ENCODE data around the gene PDE11A. TPM values are rescaled to one million over a fixed set of nuclear protein-coding genes. Genes with fewer than 3 reads are reported as not detected.

Gene PDE11A
- total and polyA plus RNA-seq, 2 experiments from 2014 or later = 0.34 to 0.86 TPM

DNA sequence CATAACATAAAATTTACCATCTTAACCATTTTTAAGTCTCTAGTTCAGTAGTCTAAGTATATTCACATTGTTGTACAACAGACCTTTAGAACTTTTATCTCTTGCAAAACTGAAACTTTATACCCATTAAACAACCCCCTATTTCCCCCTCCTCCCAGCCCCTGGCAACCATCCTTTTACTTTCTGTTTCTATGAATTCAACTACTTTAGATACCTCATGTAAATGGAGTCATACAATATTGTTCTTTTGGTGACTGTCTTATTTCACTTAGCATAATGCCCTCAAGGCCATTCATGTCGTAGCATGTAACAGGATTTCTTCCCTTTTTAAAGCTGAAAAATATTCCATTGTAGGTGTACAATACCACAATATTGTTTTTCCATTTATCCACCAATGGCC lies 129.8 kb downstream of the PDE11A start:
- Histone ChIP-seq H3K9me3 (ENCODE audit: low read depth) (no peaks in the 10 kb centered on the region), H2AFZ (no peak overlapping the region), H4K20me1 (ENCODE audit: insufficient read depth) (no peaks in the 10 kb centered on the region), H3K27me3 (replicated peaks; ENCODE audit: insufficient read depth) (0 out of 2 replicates have a peak, but pooled peaks cover 3% of the 10 kb centered on the region), H3K27ac (no peak overlapping the region), H3K4me3 (no peak overlapping the region), H3K4me1 (ENCODE audit: insufficient read depth) (no peaks in the 10 kb centered on the region), H3K9ac (no peak overlapping the region), H3K4me2 (ENCODE audit: unreplicated experiment) (no peak overlapping the region), H3K79me2 (ENCODE audit: insufficient read depth) (no peaks in the 10 kb centered on the region), H3F3A (ENCODE audit: insufficient read depth) (no peaks in the 10 kb centered on the region), H3K9me2 (ENCODE audit: insufficient read depth) (no peaks in the 10 kb centered on the region), H3K36me3 (ENCODE audit: low read depth) (no peaks in the 10 kb centered on the region)
- TF ChIP-seq EZH2phosphoT487 (IDR thresholded peaks at IDR 0.05; ENCODE audit: insufficient read depth, low read depth) = no peak
- TF ChIP-seq EZH2 (IDR thresholded peaks at IDR 0.05; ENCODE audit: insufficient read depth, poor library complexity, severe bottlenecking) = no peak
- WGBS, 2 experiments (ENCODE audit: low coverage in 1 of 2, low lambda C conversion rate in 2 of 2, missing lambda C conversion rate in 2 of 2) = 5 to 17% methylated on average over 1 of the region's 1 CpG
- no peak for DNase-seq
- in situ Hi-C loops (cut with MboI) = no loop called here

DNA sequence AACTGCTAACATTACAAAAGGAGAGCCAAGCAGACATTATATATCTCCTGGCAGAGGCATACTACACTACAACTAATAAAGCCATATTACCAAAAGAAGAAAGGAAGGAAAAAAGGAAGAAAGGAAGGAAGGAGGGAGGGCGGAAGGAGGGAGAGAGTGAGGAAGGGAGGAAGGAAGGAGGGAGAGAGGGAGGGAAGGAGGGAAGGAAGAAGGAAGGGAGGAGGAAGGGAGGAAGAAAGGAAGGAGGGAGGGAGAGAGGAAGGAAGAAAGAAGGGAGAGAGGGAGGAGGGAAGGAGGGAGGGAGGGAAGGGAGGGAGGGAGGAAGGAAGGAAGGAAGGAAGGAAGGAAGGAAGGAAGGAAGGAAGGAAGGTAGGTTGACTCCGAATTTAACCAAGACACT lies 133.4 kb downstream of the PDE11A start:
- no peak overlapping the region for H3K4me3 ChIP-seq
- H4K20me1 ChIP-seq (ENCODE audit: insufficient read depth) = no peaks in the 10 kb centered on the region
- H3K36me3 ChIP-seq (ENCODE audit: low read depth) = no peaks in the 10 kb centered on the region
- H3K9me3 ChIP-seq (ENCODE audit: low read depth) = no peaks in the 10 kb centered on the region
- in situ Hi-C loops (cut with MboI) = no loop called here
- WGBS, 2 experiments (ENCODE audit: low coverage in 1 of 2, low lambda C conversion rate in 2 of 2, missing lambda C conversion rate in 2 of 2) = 15 to 38% methylated on average over 2 of the region's 2 CpGs
- H3K27me3 ChIP-seq (replicated peaks; ENCODE audit: insufficient read depth) = 0 out of 2 replicates have a peak, but pooled peaks cover 3% of the 10 kb centered on the region
- H3F3A ChIP-seq (ENCODE audit: insufficient read depth) = no peaks in the 10 kb centered on the region
- H2AFZ ChIP-seq = no peak overlapping the region
- no peaks in the 10 kb centered on the region for H3K4me1 ChIP-seq (ENCODE audit: insufficient read depth)
- H3K27ac ChIP-seq = no peak overlapping the region
- H3K9me2 ChIP-seq (ENCODE audit: insufficient read depth) = no peaks in the 10 kb centered on the region
- no peak overlapping the region for H3K4me2 ChIP-seq (ENCODE audit: unreplicated experiment)
- no peaks in the 10 kb centered on the region for H3K79me2 ChIP-seq (ENCODE audit: insufficient read depth)
- TF ChIP-seq EZH2phosphoT487 (IDR thresholded peaks at IDR 0.05; ENCODE audit: insufficient read depth, low read depth) = no peak
- no peak for TF ChIP-seq EZH2 (IDR thresholded peaks at IDR 0.05; ENCODE audit: insufficient read depth, poor library complexity, severe bottlenecking)
- no peak overlapping the region for H3K9ac ChIP-seq
- DNase-seq = no peak

DNA sequence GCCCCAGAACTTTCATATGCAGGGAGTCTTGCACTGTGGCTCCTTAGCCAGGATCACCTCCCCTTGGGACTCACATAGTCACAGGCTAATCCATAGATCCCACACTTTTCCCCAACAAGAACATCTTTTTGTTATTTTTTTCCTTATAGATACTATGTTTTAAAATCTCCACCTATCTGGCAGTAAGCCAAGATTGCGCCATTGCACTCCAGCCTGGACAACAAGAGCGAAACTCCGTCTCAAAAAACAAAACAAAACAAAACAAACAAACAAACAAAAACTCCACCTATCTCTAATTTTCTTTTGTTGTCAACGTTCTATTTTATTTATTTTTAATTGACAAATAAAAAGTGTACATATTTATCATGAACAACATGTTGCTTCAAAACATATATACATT lies 141.7 kb downstream of the PDE11A start:
- WGBS, 2 experiments (ENCODE audit: low coverage in 1 of 2, low lambda C conversion rate in 2 of 2, missing lambda C conversion rate in 2 of 2) = 38 to 39% methylated on average over 4 of the region's 4 CpGs
- in situ Hi-C loops (cut with MboI) = no loop called here

DNA sequence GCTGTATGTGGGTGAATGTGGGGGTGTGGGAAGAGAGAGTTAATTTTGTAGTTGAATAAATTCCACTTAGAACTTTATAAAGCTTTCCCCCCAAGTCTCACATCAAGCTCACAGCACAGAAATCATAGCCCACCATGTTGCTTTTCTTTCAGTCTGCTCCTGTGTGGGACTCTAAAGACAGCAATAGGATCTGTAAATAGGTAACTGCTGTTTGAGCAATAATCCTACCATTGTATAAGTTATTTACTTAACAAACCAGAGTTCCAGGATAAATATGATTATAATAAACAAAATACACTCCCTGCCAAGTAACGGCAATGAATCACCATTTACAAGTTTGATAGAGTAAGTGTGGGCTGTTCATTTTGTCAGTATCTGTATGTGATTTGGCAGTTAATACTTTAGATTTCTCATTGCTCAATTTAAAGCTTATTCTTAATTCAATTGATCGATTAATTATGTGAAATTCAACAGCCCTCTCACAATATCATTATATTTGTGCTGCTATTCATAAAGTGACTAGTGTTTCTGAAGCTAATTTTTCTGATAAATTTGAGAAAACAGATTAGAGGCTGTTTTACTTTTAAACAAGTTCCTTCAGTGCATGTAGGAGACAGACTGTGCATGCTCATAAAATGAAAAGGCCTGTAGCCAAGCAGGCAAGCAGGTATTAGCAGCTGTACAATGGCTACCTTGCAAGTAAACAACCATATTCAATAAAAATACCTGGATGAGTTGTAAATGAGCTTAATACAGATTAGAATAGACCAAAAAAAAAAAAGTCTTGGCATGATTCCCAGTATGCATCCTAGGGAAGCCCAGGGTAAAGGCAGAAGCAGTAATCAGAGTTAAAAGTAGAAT lies 142.7 kb downstream of the PDE11A start:
- no peak overlapping the region for H2AFZ ChIP-seq
- no peak overlapping the region for H3K9ac ChIP-seq
- in situ Hi-C loops (cut with MboI) = no loop called here
- H3K79me2 ChIP-seq (ENCODE audit: insufficient read depth) = no peaks in the 10 kb centered on the region
- no peaks in the 10 kb centered on the region for H3K36me3 ChIP-seq (ENCODE audit: low read depth)
- no peak overlapping the region for H3K4me3 ChIP-seq
- H3F3A ChIP-seq (ENCODE audit: insufficient read depth) = no peaks in the 10 kb centered on the region
- H3K4me1 ChIP-seq (ENCODE audit: insufficient read depth) = no peaks in the 10 kb centered on the region
- no peaks in the 10 kb centered on the region for H3K9me3 ChIP-seq (ENCODE audit: low read depth)
- no peak overlapping the region for H3K27ac ChIP-seq
- H4K20me1 ChIP-seq (ENCODE audit: insufficient read depth) = no peaks in the 10 kb centered on the region
- WGBS, 2 experiments (ENCODE audit: low coverage in 1 of 2, low lambda C conversion rate in 2 of 2, missing lambda C conversion rate in 2 of 2) = 38% methylated on average over 2 of the region's 2 CpGs
- no peaks in the 10 kb centered on the region for H3K27me3 ChIP-seq (replicated peaks; ENCODE audit: insufficient read depth)
- TF ChIP-seq EZH2 (IDR thresholded peaks at IDR 0.05; ENCODE audit: insufficient read depth, poor library complexity, severe bottlenecking) = no peak
- no peak for TF ChIP-seq EZH2phosphoT487 (IDR thresholded peaks at IDR 0.05; ENCODE audit: insufficient read depth, low read depth)
- H3K9me2 ChIP-seq (ENCODE audit: insufficient read depth) = no peaks in the 10 kb centered on the region
- no peak for DNase-seq
- no peak overlapping the region for H3K4me2 ChIP-seq (ENCODE audit: unreplicated experiment)

More for the DNA sequence above, 141.7 kb downstream of the PDE11A start:
- H3K4me3 ChIP-seq = no peak overlapping the region
- H3K9me3 ChIP-seq (ENCODE audit: low read depth) = no peaks in the 10 kb centered on the region
- H3K27ac ChIP-seq = no peak overlapping the region
- no peak overlapping the region for H3K4me2 ChIP-seq (ENCODE audit: unreplicated experiment)
- H3K79me2 ChIP-seq (ENCODE audit: insufficient read depth) = no peaks in the 10 kb centered on the region
- H4K20me1 ChIP-seq (ENCODE audit: insufficient read depth) = no peaks in the 10 kb centered on the region
- no peak for DNase-seq
- no peaks in the 10 kb centered on the region for H3K36me3 ChIP-seq (ENCODE audit: low read depth)
- TF ChIP-seq EZH2phosphoT487 (IDR thresholded peaks at IDR 0.05; ENCODE audit: insufficient read depth, low read depth) = no peak
- no peak for TF ChIP-seq EZH2 (IDR thresholded peaks at IDR 0.05; ENCODE audit: insufficient read depth, poor library complexity, severe bottlenecking)
- no peaks in the 10 kb centered on the region for H3K27me3 ChIP-seq (replicated peaks; ENCODE audit: insufficient read depth)
- no peaks in the 10 kb centered on the region for H3K4me1 ChIP-seq (ENCODE audit: insufficient read depth)
- H3K9ac ChIP-seq = no peak overlapping the region
- no peak overlapping the region for H2AFZ ChIP-seq
- H3F3A ChIP-seq (ENCODE audit: insufficient read depth) = no peaks in the 10 kb centered on the region
- no peaks in the 10 kb centered on the region for H3K9me2 ChIP-seq (ENCODE audit: insufficient read depth)

Data from GM23248 (cell line).